B cell (primary cell): Measurements from ENCODE around the gene DTNBP1. TPM values are rescaled to one million over a fixed set of nuclear protein-coding genes. Genes with fewer than 3 reads are reported as not detected.

ENCODE experiments used
- ATAC-seq: fragments of 200-7000 bp; cut with Tn5 transposase; one replicate; pipeline ENCODE4 v1.10.0; 2021; ENCODE audit warnings: low read depth, mild to moderate bottlenecking, moderate number of reproducible peaks, moderate library complexity
- CTCF ChIA-PET: fragments of 350-600 bp; sonication (Branson Sonifier 250); formaldehyde crosslinking; loops from one replicate; lab custom pipeline; 2021; ENCODE audit warnings: antibody characterized with exemption, inconsistent platforms; lab: Charles Lee
- POLR2A ChIA-PET: fragments of 350-600 bp; sonication (Branson Sonifier 250); formaldehyde crosslinking; loops from one replicate; lab custom pipeline; 2021; ENCODE audit warnings: antibody characterized with exemption; lab: Charles Lee
- DNase-seq: peaks from one replicate; pipeline ENCODE4 v3.0.0; 2013
- H2AFZ ChIP-seq: 2 replicates; pipeline ENCODE4 v1.6.1; 2012; ENCODE audit warnings: mild to moderate bottlenecking, low read depth, low read length; ENCODE audit not compliant: insufficient read depth, poor library complexity, severe bottlenecking
- H3K27ac ChIP-seq, 2 donors: 1 replicate in 1 of 2; 2 replicates in 1 of 2; pipeline ENCODE4 v1.5.1; 2012 to 2013; ENCODE audit warnings: low read length in 2 of 2, mild to moderate bottlenecking in 2 of 2, moderate library complexity in 1 of 2
- H3K27me3 ChIP-seq, 4 experiments: fragments of 200-600 bp in 1 of 4; sonication (generic) in 1 of 4; replicated peaks in 1 of 4; 1 replicate in 2 of 4; 2 replicates in 2 of 4; pipeline versions ENCODE4 v1.6.1 to v1.7.0; 2013 to 2016; ENCODE audit warnings: low read length in 3 of 4, mild to moderate bottlenecking in 2 of 4, mixed read lengths in 1 of 4, moderate library complexity in 1 of 4; ENCODE audit not compliant: insufficient read depth in 4 of 4, control insufficient read depth in 3 of 4; ENCODE audit errors: control extremely low read depth in 1 of 4
- H3K36me3 ChIP-seq, 2 experiments: replicated peaks in 1 of 2; 1 replicate in 1 of 2; 2 replicates in 1 of 2; pipeline versions ENCODE4 v1.6.1 to v1.7.1; 2013; ENCODE audit warnings: low read length in 1 of 2; ENCODE audit not compliant: insufficient read depth in 2 of 2, control insufficient read depth in 1 of 2; ENCODE audit errors: control extremely low read depth in 1 of 2, extremely low read depth in 1 of 2
- H3K4me1 ChIP-seq, 2 donors: fragments of 200-600 bp in 1 of 2; sonication (generic) in 1 of 2; 1 replicate in 1 of 2; 2 replicates in 1 of 2; pipeline versions ENCODE4 v1.5.1 to v1.6.1; 2013 to 2017; ENCODE audit warnings: low read length in 2 of 2; ENCODE audit not compliant: control insufficient read depth in 2 of 2, insufficient read depth in 2 of 2
- H3K4me2 ChIP-seq: replicated peaks from 2 replicates; pipeline ENCODE3; 2012; ENCODE audit warnings: mild to moderate bottlenecking, low read depth, low read length; ENCODE audit not compliant: poor library complexity, severe bottlenecking
- H3K4me3 ChIP-seq, 5 experiments: fragments of 200-600 bp in 1 of 5; sonication (generic) in 1 of 5; 1 replicate in 3 of 5; 2 replicates in 2 of 5; pipeline versions ENCODE4 v1.5.1 to v1.7.0; 2011 to 2016; ENCODE audit warnings: low read length in 4 of 5, mild to moderate bottlenecking in 4 of 5, low read depth in 2 of 5, control low read depth in 1 of 5, moderate library complexity in 1 of 5; ENCODE audit not compliant: insufficient read depth in 1 of 5; ENCODE audit errors: control extremely low read depth in 1 of 5, extremely low read depth in 1 of 5
- H3K79me2 ChIP-seq: fragments of 200-600 bp; sonication (generic); one replicate; pipeline ENCODE4 v1.6.0; 2016; ENCODE audit warnings: low read length; ENCODE audit not compliant: control insufficient read depth, insufficient read depth
- H3K9ac ChIP-seq: fragments of 200-600 bp; sonication (generic); 2 replicates; pipeline ENCODE4 v1.6.1; 2017; ENCODE audit warnings: mild to moderate bottlenecking, low read length, moderate library complexity
- H3K9me3 ChIP-seq, 3 donors: one replicate each; pipeline versions ENCODE4 v1.6.1 to v1.7.1; 2013; ENCODE audit warnings: low read length in 2 of 3; ENCODE audit not compliant: control insufficient read depth in 2 of 3, insufficient read depth in 1 of 3; ENCODE audit errors: control extremely low read depth in 1 of 3
- H4K20me1 ChIP-seq: 2 replicates; pipeline ENCODE4 v1.6.0; 2012; ENCODE audit warnings: mild to moderate bottlenecking, low read length; ENCODE audit not compliant: insufficient read depth, control insufficient read depth, poor library complexity, severe bottlenecking
- H3K27ac Mint-ChIP-seq: one replicate; pipeline ENCODE4 v1.8.0; 2021; ENCODE audit warnings: mixed read lengths
- H3K27me3 Mint-ChIP-seq: one replicate; pipeline ENCODE4 v1.8.0; 2021; ENCODE audit warnings: mixed read lengths
- H3K4me1 Mint-ChIP-seq: one replicate; pipeline ENCODE4 v1.8.0; 2021; ENCODE audit warnings: mixed read lengths
- H3K4me3 Mint-ChIP-seq: one replicate; pipeline ENCODE4 v1.8.0; 2021; ENCODE audit warnings: mixed read lengths
- H3K9me3 Mint-ChIP-seq: one replicate; pipeline ENCODE4 v1.8.0; 2022; ENCODE audit warnings: mixed read lengths; ENCODE audit not compliant: insufficient read depth
- CTCF ChIP-seq: fragments of 200-600 bp; IDR thresholded peaks from one replicate; pipeline ENCODE4 v1.8.0; 2022; ENCODE audit warnings: antibody characterized with exemption, mild to moderate bottlenecking
- EZH2 ChIP-seq: IDR thresholded peaks from 2 replicates; pipeline ENCODE4 v1.6.1; 2012; ENCODE audit warnings: borderline replicate concordance, low read depth, mild to moderate bottlenecking, moderate library complexity, low read length; ENCODE audit not compliant: insufficient read depth, poor library complexity, severe bottlenecking
- WGBS: methylation state at CpG from one replicate; pipeline ENCODE4 v1.1.5; 2013; ENCODE audit warnings: missing lambda C conversion rate; ENCODE audit not compliant: insufficient coverage; 5-methylcytosine and 5-hydroxymethylcytosine counted together
- intact Hi-C: fragments of 100-400 bp; cut with micrococcal nuclease; formaldehyde crosslinking; loops from one replicate; pipeline ENCODE4 v1.10.0; 2022
- polyA plus RNA-seq: library from polyadenylated mRNA; depleted of rRNA; stranded (reverse); fragments of >200 nt; gene quantifications from 2 replicates; pipeline ENCODE4 v1.2.3, GENCODE V29; 2012
- total RNA-seq, 2 donors: library from RNA; stranded (reverse); fragments of 120-200 nt in 1 of 2; gene quantifications; 1 replicate in 1 of 2; 2 replicates in 1 of 2; pipeline versions ENCODE4 v1.2.3 to v1.2.4, GENCODE V29; 2013 to 2022

DTNBP1 gene
- total and polyA plus RNA-seq, 2 donors (not counting 1 experiment from before 2014, with no cell fraction given) = 31.4 to 73.0 TPM

GRCh38 chr6:15562977-15563376 is 99.9 kb downstream of the DTNBP1 start:
- no peaks in the 10 kb centered on the region for H3K9me3 Mint-ChIP-seq
- Histone ChIP-seq H3K27me3 (no peaks in the 10 kb centered on the region), H4K20me1 (peaks cover 35% of the 10 kb centered on the region), H3K79me2 (peaks cover 46% of the 10 kb centered on the region), H3K4me1 (peaks cover 7 to 12% of the 10 kb centered on the region in 2 donors), H3K9me3 (no peaks in the 10 kb centered on the region), H3K4me3 (no peak overlapping the region), H3K9ac (no peak overlapping the region), H3K36me3 (peaks cover 0 to 1% of the 10 kb centered on the region in 2 experiments), H2AFZ (no peak overlapping the region), H3K4me2 (no peak overlapping the region), H3K27ac (no peak overlapping the region)
- H3K4me1 Mint-ChIP-seq = peaks cover 40% of the 10 kb centered on the region
- POLR2A ChIA-PET = no interaction called here
- no peak overlapping the region for H3K27ac Mint-ChIP-seq
- DNase-seq (no peak), ATAC-seq (no peak)
- WGBS = 100% methylated on average over 1 of the region's 1 CpG
- no peak overlapping the region for H3K4me3 Mint-ChIP-seq
- TF ChIP-seq EZH2 (no peak), CTCF (no peak)
- no peaks in the 10 kb centered on the region for H3K27me3 Mint-ChIP-seq
- intact Hi-C loops = no loop called here
- CTCF ChIA-PET = no interaction called here

GRCh38 chr6:15561447-15562199 is 101.2 kb downstream of the DTNBP1 start:
- intact Hi-C loops = no loop called here

More at GRCh38 chr6:15561447-15562199, 101.2 kb downstream of the DTNBP1 start:
- no peak for TF ChIP-seq EZH2
- TF ChIP-seq CTCF = no peak
- H3K36me3 ChIP-seq = peaks cover 0 to 1% of the 10 kb centered on the region in 2 experiments
- ATAC-seq = no peak
- H3K4me1 ChIP-seq = peaks cover 7 to 12% of the 10 kb centered on the region in 2 donors
- H3K4me1 Mint-ChIP-seq = peaks cover 43% of the 10 kb centered on the region
- H3K4me3 Mint-ChIP-seq = no peak overlapping the region
- H3K4me3 ChIP-seq = no peak overlapping the region
- no peak overlapping the region for H3K4me2 ChIP-seq
- peaks cover 29% of the 10 kb centered on the region for H4K20me1 ChIP-seq
- H3K27ac Mint-ChIP-seq = no peak overlapping the region
- no peaks in the 10 kb centered on the region for H3K9me3 Mint-ChIP-seq
- H3K9ac ChIP-seq = no peak overlapping the region
- CTCF ChIA-PET = no interaction called here
- POLR2A ChIA-PET = no interaction called here
- no peaks in the 10 kb centered on the region for H3K27me3 ChIP-seq
- H3K9me3 ChIP-seq = no peaks in the 10 kb centered on the region
- H3K79me2 ChIP-seq = peaks cover 37% of the 10 kb centered on the region
- no CpG with 5 or more reads among the region's 3 CpGs for WGBS
- H2AFZ ChIP-seq = no peak overlapping the region
- no peak overlapping the region for H3K27ac ChIP-seq
- DNase-seq = no peak
- H3K27me3 Mint-ChIP-seq = no peaks in the 10 kb centered on the region
